Measurements from ENCODE around the gene CELF2. TPM values are rescaled to one million over a fixed set of nuclear protein-coding genes. Genes with fewer than 3 reads are reported as not detected.

Gene CELF2
- total RNA-seq, 2 experiments from 2014 or later = 197 to 205 TPM

DNA sequence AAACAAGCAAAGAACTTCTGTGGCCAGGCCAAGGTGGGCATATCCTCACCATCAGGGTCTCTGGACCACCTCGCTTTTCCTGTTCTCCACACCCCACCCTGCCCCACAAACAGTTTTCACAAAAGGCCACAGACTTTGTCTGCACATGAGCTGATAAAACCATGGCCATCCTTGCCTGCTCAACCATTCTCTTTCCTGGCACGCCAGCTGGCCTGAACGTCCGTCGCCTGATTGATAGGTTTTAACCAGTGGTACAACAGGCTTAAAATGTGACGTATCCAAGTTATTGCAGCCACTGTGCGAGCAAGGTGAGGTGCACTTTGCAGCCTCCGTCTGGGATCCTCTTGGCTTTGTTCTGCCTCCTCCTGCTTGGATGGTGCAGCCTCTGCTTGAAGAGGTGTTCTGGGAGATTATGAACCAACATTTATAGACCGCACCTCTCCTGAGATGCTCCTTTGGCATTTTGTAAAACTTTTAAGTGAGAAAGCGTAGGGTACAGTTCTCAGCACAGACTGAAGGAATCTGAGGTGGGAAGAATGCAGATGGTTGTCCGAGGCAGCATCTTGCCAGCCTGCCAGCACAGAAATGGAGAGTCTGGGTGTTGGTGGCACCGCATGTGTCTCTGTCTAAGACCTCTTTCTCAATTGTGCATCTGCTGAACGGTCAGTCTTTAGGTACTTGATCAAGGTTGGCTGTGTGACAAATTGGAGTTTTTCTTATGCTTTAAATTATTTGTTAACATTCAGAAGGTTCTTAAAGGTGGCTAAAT lies 288.3 kb downstream of the CELF2 start:
- H3K27ac ChIP-seq (ENCODE audit: low read depth in 1 of 2, low read length in 2 of 2) = no peak overlapping the region
- no peaks in the 10 kb centered on the region for H3K27me3 Mint-ChIP-seq
- ChIA-PET CTCF (no interaction called here), POLR2A (no interaction called here)
- H3K36me3 Mint-ChIP-seq (ENCODE audit: low read depth) = peaks cover 96% of the 10 kb centered on the region
- ATAC-seq (ENCODE audit: poor library complexity) (no peak), DNase-seq (no peak)
- H3K9me3 Mint-ChIP-seq = peaks cover 8% of the 10 kb centered on the region
- H3K36me3 ChIP-seq (ENCODE audit: insufficient read depth, low read length) = peaks cover 98% of the 10 kb centered on the region
- TF ChIP-seq, protein P1, sequence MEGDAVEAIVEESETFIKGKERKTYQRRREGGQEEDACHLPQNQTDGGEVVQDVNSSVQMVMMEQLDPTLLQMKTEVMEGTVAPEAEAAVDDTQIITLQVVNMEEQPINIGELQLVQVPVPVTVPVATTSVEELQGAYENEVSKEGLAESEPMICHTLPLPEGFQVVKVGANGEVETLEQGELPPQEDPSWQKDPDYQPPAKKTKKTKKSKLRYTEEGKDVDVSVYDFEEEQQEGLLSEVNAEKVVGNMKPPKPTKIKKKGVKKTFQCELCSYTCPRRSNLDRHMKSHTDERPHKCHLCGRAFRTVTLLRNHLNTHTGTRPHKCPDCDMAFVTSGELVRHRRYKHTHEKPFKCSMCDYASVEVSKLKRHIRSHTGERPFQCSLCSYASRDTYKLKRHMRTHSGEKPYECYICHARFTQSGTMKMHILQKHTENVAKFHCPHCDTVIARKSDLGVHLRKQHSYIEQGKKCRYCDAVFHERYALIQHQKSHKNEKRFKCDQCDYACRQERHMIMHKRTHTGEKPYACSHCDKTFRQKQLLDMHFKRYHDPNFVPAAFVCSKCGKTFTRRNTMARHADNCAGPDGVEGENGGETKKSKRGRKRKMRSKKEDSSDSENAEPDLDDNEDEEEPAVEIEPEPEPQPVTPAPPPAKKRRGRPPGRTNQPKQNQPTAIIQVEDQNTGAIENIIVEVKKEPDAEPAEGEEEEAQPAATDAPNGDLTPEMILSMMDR (IDR thresholded peaks at IDR 0.05) = no peak
- peaks cover 13% of the 10 kb centered on the region for H3K4me1 ChIP-seq (ENCODE audit: insufficient read depth, low read length)
- H3K27me3 ChIP-seq (ENCODE audit: control insufficient read depth in 1 of 2, insufficient read depth in 2 of 2, low read length in 2 of 2) = no peaks in the 10 kb centered on the region
- H3K9me3 ChIP-seq (ENCODE audit: control insufficient read depth in 1 of 2, insufficient read depth in 1 of 2, low read length in 2 of 2) = peaks cover 15 to 32% of the 10 kb centered on the region in 2 experiments
- H3K4me1 Mint-ChIP-seq (ENCODE audit: low read depth) = peaks cover 39% of the 10 kb centered on the region
- H3K4me3 Mint-ChIP-seq = no peak overlapping the region
- peak overlapping the region; percentile 24 for H3K27ac Mint-ChIP-seq
- intact Hi-C loops (cut with DNase I, micrococcal nuclease) = no loop called here
- H3K4me3 ChIP-seq (ENCODE audit: low read length) = no peak overlapping the region

DNA sequence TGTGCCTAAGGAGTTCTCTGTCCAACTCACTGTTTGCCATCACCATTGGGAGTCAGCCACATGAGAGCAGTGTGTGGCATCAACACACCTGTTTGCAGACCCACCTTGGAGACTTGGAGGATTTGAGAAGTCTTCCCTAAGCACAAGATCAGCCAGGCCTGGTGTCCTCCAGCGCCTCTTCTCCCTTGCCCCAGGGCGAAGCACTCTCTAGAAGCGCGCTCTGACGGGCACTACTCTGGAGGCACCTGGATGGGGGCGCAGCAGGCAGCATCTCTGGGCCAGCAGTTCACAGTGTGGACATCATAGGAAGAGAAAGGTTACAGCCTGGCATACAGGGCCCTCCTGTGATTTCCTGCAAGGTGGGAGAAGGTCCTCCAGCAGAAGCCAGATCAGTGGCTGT lies 289.3 kb downstream of the CELF2 start:
- intact Hi-C loops (cut with DNase I, micrococcal nuclease) = no loop called here
- Mint-ChIP-seq H3K4me1 (ENCODE audit: low read depth) (peaks cover 48% of the 10 kb centered on the region), H3K36me3 (ENCODE audit: low read depth) (peaks cover 100% of the 10 kb centered on the region), H3K27ac (peak overlapping the region; percentile 24), H3K4me3 (no peak overlapping the region), H3K9me3 (peaks cover 8% of the 10 kb centered on the region), H3K27me3 (no peaks in the 10 kb centered on the region)
- Histone ChIP-seq H3K9me3 (ENCODE audit: control insufficient read depth in 1 of 2, insufficient read depth in 1 of 2, low read length in 2 of 2) (peaks cover 15 to 25% of the 10 kb centered on the region in 2 experiments), H3K36me3 (ENCODE audit: insufficient read depth, low read length) (peaks cover 99% of the 10 kb centered on the region), H3K27ac (ENCODE audit: low read depth in 1 of 2, low read length in 2 of 2) (no peak overlapping the region), H3K27me3 (ENCODE audit: control insufficient read depth in 1 of 2, insufficient read depth in 2 of 2, low read length in 2 of 2) (no peaks in the 10 kb centered on the region), H3K4me1 (ENCODE audit: insufficient read depth, low read length) (peaks cover 13% of the 10 kb centered on the region), H3K4me3 (ENCODE audit: low read length) (no peak overlapping the region)
- ChIA-PET POLR2A (no interaction called here), CTCF (no interaction called here)
- TF ChIP-seq, protein P1 (IDR thresholded peaks at IDR 0.05) = no peak
- DNase-seq = no peak
- no peak for ATAC-seq (ENCODE audit: poor library complexity)

DNA sequence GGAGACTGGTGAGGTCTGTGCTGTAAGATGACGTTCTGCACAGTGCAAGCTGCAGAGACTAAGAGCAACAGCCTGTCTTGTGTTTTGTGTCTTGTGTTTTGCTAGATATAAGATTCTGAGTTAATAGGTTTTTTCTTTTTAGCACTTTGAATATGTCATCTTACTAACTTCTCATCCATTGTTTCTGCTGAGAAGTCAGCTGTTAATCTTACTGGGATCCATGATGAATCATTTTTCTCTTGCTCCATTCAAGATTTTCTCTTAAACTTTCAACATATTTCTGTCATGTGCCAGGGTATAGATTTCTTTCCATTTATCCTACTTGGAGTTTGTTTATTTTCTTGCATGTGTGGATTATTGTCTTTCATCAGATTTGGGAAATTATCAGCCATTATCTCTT lies 290.3 kb downstream of the CELF2 start:
- H3K36me3 Mint-ChIP-seq (ENCODE audit: low read depth) = peaks cover 100% of the 10 kb centered on the region
- H3K9me3 Mint-ChIP-seq = peaks cover 8% of the 10 kb centered on the region
- H3K9me3 ChIP-seq (ENCODE audit: control insufficient read depth in 1 of 2, insufficient read depth in 1 of 2, low read length in 2 of 2) = peaks cover 15 to 20% of the 10 kb centered on the region in 2 experiments
- H3K4me1 Mint-ChIP-seq (ENCODE audit: low read depth) = peaks cover 48% of the 10 kb centered on the region
- ChIA-PET CTCF (no interaction called here), POLR2A (no interaction called here)
- no peaks in the 10 kb centered on the region for H3K27me3 Mint-ChIP-seq
- peak overlapping the region; percentile 65 for H3K27ac Mint-ChIP-seq
- ATAC-seq (ENCODE audit: poor library complexity) = no peak
- no peak overlapping the region for H3K4me3 ChIP-seq (ENCODE audit: low read length)
- intact Hi-C loops (cut with DNase I, micrococcal nuclease) = no loop called here
- H3K4me3 Mint-ChIP-seq = no peak overlapping the region
- H3K27ac ChIP-seq (ENCODE audit: low read depth in 1 of 2, low read length in 2 of 2) = no peak overlapping the region
- no peak for DNase-seq
- TF ChIP-seq, protein P1 (IDR thresholded peaks at IDR 0.05) = no peak
- H3K27me3 ChIP-seq (ENCODE audit: control insufficient read depth in 1 of 2, insufficient read depth in 2 of 2, low read length in 2 of 2) = no peaks in the 10 kb centered on the region
- H3K36me3 ChIP-seq (ENCODE audit: insufficient read depth, low read length) = peaks cover 99% of the 10 kb centered on the region
- peaks cover 13% of the 10 kb centered on the region for H3K4me1 ChIP-seq (ENCODE audit: insufficient read depth, low read length)
